IPS-18c (cell line): ENCODE data around the gene TRMT5.

ENCODE experiments used
- H3K4me3 ChIP-seq: 2 replicates; pipeline ENCODE4 v1.7.0; 2013; ENCODE audit warnings: low read depth, mild to moderate bottlenecking, low read length, moderate library complexity; ENCODE audit not compliant: insufficient read depth
- H3K9me3 ChIP-seq: one replicate; pipeline ENCODE4 v1.6.1; 2013; ENCODE audit warnings: mild to moderate bottlenecking, low read length, moderate library complexity; ENCODE audit not compliant: control insufficient read depth, insufficient read depth

The TRMT5 gene, protein sequence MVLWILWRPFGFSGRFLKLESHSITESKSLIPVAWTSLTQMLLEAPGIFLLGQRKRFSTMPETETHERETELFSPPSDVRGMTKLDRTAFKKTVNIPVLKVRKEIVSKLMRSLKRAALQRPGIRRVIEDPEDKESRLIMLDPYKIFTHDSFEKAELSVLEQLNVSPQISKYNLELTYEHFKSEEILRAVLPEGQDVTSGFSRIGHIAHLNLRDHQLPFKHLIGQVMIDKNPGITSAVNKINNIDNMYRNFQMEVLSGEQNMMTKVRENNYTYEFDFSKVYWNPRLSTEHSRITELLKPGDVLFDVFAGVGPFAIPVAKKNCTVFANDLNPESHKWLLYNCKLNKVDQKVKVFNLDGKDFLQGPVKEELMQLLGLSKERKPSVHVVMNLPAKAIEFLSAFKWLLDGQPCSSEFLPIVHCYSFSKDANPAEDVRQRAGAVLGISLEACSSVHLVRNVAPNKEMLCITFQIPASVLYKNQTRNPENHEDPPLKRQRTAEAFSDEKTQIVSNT

DNA sequence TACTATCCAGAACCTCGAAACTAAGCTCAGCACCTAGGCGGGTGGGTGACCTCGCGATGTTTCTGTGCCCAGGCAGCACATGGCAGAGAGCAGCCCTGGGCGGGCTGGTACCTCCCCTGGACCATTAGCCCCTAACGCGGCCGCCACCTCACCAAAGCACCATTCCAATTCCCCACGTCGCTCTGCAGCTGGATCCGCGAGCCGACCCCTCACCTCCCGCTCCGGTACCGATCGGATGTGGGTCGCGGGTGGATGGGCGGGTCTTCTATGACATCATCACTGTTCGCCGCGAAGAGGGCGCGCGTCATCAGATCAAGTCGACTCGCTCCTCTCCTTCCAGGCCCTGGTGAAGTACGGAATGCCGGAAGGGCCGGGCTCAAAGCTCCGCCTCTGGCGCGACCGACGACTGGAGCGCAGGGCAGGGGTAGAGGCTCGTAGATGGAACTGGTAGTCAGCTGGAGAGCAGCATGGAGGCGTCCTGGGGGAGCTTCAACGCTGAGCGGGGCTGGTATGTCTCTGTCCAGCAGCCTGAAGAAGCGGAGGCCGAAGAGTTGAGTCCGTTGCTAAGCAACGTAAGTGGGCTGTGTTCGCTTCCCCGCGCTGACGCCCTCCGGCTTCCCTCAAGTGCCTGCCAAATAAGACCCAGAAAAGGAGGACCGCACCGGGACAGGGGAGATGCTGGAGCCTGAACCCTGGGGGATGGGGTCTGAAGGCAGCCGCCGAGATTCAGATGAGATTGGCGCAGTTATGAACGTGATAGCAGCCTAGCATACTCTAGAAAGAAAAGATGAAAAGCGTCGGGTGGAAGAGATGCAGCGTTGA is at the start of gene TRMT5, which contains the start of gene SLC38A6:
Gene TRMT5, minus strand, starts transcription at position 269 of the 822 bp plus-strand sequence. Its CDS starts 106 bp downstream, at position 163.
Gene SLC38A6, plus strand, starts transcription at position 435 of the 822 bp plus-strand sequence. Its CDS starts 33 bp downstream, at position 468.
- peak within 1 kb of the TSS; percentile 87 for H3K4me3 ChIP-seq
- no peaks in the 10 kb centered on the region for H3K9me3 ChIP-seq

DNA sequence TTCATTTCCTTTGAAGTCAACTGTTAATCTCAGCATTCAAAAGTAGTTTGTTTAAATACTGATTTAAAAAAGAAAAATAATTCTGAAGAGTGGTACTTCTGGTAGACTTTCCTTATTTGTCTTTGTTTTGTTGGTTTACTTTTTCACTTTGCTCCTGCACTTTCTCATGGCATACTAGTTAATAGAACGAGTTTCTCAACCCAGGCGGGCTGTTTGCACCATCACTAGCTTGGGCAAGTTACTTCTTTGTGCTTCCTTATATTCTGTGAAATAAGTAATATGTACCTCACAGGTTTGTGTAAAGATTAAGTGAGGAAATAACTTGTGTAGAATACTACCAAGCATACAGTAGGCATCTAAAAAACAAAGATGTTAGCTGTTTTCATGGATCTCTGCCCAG is 45.6 kb upstream of the TRMT5 start:
- H3K9me3 ChIP-seq = no peaks in the 10 kb centered on the region
- no peak overlapping the region for H3K4me3 ChIP-seq

DNA sequence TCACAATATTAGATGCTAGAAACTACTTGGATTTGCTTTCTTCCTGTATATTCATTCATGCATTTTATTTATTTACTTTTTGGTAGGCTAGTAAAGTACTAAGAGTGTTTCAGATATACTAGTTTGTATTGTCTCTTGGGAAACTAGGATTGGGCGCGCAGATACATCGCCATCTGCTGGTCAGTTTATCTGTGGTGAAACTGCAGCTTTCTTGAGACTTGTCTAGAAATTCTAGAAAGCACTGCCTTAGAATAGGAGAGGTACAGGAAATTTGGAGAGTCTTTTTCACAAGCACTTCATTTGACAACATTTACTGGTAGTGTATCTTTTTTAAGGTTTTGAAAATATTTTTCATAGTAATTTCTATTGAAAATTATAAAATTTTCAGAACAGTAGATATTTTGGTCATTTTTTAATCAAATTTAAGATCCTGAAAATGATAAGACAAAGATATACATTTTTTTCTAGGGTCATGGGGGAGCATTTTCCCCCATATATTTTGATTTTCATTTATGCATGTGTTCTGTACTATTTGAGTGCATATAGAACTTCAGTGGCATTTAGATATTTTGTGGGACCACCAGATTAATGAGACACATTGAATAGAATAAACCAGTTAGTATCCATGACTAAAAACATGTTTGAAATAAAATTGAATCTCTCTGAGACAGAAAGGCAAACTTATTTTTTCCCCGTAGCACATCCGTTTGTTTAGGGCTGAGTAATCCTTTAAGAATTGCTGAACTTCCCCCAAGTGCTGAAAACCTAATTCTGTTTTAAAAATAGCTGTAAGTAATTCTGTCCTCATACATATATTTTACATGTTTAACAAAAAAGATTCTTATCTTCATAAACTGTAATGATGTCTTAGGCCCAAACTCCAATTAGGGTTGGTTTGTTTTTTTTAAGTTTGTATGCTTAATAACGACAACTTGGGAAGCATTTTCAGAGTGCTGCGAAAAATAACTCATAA is 44.7 kb upstream of the TRMT5 start:
- no peak overlapping the region for H3K4me3 ChIP-seq

DNA sequence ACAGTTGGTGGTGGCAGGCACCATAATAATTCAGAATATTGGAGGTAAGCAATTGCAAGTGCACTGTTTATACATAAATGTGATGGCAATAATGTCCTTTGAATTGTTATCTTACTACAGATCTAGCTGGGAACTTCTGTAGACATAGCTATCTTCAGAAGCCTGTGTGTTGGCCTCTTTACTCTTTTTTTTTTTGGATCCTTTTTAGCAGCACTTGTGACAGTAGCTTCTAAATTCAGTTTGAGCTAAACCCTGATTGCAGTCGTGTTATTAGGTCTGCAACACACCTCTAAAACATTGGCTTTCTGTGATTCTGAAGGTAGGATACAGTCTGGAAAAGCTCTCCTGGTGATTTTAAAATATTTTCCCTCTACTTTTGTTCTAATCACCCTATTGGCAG is 38.7 kb upstream of the TRMT5 start:
- Histone ChIP-seq H3K9me3 (peaks cover 5% of the 10 kb centered on the region), H3K4me3 (no peak overlapping the region)

More for the DNA sequence above, 44.7 kb upstream of the TRMT5 start:
- no peaks in the 10 kb centered on the region for H3K9me3 ChIP-seq

DNA sequence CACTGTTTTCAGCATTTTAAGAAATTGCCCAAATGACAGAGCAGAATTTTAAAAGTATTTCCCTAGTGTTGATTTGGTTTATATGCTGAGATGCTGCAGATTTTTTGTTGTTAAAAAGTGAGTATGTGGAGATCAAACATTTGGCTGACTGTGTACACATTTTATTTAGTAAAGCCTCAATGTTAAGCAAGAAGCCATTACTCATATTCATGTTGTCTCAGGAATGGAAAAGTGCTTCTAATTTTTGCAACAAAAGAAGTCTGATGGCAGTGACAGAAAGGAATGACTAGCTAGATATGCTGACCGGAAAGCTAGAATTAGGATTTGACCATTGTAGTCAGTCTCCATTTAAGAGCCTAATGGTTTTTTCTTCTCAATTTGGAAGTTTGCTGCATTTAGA is 22.7 kb upstream of the TRMT5 start:
- Histone ChIP-seq H3K9me3 (no peaks in the 10 kb centered on the region), H3K4me3 (no peak overlapping the region)

DNA sequence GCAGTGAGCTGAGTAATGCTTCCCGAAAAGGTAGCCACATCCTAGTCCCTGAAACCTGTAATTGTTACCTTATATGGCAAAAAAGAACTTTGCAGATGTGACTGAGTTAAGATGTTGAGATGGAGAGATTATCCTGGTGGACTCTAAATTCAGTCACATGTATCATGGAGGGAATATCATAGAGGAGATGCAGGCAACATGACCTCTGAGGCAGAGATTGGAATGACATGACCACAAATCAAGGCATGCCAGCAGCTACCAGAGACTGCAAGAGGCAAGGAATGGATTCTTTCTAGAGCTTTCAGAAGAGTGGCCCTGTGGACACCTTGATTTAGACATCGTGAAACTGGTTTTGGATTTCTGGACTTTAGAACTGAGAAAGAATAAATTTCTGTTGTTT is 18.7 kb upstream of the TRMT5 start:
- H3K4me3 ChIP-seq = no peak overlapping the region
- H3K9me3 ChIP-seq = no peaks in the 10 kb centered on the region

DNA sequence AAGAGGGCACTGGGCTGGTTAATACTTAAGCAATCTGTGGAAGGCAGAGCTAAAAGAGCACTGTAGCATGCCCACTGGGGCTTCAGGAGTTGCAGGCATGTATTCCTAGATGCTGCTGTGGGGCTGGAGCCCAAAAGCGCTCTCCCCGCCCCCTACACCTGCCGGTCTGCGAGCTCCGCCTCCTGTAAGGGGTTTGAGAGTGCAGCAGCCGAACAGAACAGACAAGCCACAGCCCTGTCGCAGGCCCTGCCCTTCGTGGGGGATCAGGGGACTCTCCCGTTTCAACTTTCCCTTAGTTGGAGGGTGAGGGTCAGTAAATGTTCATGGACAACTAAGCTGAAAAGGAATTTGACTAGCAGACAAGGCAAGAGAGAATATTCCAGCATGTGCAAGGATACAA is 17.7 kb upstream of the TRMT5 start:
- Histone ChIP-seq H3K4me3 (no peak overlapping the region), H3K9me3 (no peaks in the 10 kb centered on the region)

DNA sequence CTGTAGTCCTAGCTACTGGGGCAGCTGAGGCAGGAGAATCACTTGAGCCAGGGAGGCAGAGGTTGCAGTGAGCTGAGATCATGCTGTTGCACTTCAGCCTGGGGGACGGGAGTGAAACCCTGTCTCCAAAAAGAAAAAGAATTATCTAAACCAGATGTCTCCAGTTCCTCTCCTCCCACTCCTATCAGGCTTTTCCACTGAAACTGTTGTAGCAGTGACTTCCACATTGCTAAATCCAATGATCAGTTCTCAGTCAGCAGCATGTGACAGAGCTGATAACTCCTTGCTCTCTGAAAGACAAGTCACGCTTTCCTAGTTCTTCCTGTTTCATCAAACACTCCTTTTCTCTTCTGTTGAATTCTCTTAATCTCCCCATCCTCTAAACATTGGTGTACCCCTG is 8.7 kb upstream of the TRMT5 start:
- Histone ChIP-seq H3K4me3 (no peak overlapping the region), H3K9me3 (no peaks in the 10 kb centered on the region)

DNA sequence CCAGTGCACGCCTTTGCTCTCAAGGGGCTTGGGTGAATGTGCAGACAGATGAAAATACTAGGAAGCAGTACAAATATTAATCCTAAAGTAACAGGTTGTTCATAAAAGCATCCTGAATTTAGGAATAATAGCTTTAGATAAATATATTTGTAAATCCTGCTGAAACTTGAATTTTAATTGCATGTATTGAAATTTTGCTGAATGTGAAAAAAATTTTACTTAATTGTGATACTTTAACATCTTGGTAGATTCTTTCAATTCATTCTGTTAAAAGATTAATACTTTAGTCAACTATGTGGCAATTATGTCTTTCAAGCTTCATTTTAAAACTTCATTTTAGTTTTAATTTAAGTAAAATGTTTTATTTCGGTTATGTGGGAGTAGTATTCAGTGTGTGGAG is 5.6 kb upstream of the TRMT5 start:
- no peaks in the 10 kb centered on the region for H3K9me3 ChIP-seq
- no peak overlapping the region for H3K4me3 ChIP-seq

DNA sequence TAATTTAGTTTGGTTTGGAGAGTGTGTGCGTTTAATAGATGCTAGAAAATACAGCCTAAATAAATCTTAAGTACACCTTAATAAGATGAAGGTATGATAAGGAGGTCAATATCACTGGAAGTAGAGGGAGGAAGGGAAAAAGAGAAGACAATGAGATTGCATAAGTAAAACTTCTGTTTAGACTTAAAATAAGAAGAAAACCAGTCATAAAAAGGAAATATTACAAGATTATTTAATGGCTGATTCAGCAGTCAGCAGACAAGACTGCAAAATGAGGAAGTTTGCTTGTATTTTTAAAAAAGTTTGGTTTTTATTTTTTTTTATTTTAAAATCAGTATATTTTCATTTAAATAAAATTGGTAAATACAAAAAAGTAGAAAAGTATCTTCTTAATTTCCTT is 3.3 kb upstream of the TRMT5 start:
- no peaks in the 10 kb centered on the region for H3K9me3 ChIP-seq
- H3K4me3 ChIP-seq = no peak overlapping the region

DNA sequence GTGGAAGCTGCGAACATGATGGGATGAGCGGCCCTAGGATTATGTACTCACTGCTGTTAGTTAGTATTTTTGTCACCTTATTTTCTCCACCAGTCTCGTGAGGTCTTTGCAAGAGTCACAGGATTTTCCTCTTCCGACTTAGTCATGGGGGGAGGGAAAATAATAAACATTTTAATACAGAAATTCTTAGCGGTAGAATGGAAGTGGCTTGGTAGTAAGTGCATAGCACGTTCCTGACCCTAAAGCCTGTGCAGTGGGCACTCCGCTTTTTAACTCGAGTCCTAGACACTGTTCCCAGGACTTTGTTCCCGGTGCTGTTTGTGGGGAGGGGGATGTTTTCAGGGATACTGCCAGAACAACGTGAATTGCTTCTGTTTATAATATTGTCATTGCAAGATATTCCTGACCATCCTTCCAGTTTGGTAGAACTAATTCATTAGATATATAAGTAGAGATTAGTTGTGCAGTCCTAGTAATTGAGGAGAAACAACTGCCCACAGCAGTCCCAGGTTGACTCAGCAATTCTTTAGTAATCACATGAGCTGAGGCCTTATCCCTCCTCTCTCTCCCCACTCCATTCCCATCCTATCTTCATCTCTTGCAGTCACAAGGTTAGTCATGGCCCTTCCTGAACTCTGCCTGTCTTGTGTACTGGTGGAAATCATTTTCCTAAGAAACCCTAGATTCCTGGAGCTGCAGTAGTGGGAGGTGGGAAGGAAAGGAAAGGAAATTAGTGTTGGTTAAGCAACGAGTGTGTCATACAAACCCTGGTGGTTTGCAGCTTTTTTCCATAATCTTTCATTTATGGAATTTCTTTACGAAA is 965 bp upstream of the TRMT5 start:
- Histone ChIP-seq H3K9me3 (no peaks in the 10 kb centered on the region), H3K4me3 (peak overlapping the region; percentile 87)

DNA sequence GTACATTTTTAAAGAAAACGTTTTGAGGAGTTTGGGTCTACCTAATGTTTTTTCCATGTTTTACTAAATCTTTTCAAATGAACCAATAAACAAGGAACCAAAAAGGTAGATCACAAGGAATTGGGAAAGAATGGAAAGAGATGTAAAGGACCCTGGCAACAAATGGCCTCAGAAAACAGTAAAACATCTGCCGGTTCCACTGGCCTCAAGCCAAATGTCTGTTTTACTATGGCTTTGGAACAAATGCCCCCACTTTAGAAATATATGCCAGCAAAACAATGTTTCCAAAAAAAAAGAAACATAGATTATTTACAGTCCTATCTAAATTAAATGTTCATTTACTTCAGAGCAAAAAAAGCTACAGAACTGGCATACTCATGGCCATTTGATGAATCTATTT is 3.0 kb downstream of the TRMT5 start:
- Histone ChIP-seq H3K9me3 (no peaks in the 10 kb centered on the region), H3K4me3 (no peak overlapping the region)

DNA sequence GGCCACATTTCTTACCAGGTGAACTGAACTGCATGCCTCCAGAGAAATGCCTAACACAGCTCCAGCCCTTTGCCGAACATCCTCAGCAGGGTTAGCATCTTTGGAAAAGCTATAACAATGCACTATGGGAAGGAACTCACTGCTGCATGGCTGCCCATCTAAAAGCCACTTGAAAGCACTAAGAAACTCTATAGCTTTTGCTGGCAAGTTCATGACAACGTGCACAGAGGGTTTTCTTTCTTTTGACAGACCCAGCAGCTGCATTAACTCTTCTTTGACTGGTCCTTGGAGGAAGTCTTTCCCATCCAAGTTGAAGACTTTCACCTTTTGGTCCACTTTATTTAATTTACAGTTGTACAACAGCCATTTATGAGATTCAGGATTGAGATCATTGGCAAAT is 5.3 kb downstream of the TRMT5 start:
- Histone ChIP-seq H3K4me3 (no peak overlapping the region), H3K9me3 (no peaks in the 10 kb centered on the region)

DNA sequence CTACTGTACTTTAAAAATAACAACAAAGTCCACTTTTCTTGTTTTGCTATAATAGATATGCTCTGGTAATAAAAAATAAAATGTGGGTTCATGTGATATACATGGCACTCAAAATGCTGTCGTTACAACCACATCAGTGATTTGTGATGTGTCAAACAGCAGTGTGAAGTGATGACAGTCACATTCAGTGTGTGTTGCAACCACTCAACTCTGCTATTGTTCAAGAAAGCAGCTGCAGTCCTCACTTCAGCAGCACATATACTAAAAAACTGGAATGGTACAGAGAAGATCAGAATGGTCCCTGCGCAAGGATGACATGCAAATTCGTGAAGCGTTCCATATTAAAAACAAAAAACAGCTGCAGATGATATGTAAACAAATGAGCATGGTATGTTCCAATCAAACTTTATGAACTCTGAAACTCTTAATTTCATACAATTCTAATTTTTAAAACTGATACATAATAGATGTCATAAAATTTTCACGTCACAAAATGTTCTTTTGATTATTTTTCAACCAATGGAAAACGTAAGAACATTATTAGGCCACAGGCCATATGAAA is 6.7 kb downstream of the TRMT5 start:
- Histone ChIP-seq H3K9me3 (no peaks in the 10 kb centered on the region), H3K4me3 (no peak overlapping the region)

DNA sequence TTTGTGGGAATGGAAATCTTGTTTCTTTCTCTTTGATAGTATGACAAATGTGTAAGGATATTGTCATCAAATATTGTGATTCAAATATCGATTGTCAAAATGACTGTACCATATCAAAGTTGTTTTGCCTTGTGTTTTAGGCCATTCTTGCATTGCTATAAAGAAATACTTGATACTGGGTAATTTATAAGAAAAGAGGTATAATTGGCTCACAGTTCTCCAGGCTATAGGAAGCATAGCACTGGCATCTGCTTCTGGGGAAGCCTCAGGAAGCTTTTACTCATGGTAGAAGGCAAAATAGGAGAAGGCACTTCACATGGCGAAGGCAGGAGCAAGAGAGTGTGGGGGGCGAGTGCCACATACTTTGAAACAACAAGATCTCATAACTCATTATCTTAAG is 7.8 kb downstream of the TRMT5 start:
- Histone ChIP-seq H3K9me3 (no peaks in the 10 kb centered on the region), H3K4me3 (no peak overlapping the region)

DNA sequence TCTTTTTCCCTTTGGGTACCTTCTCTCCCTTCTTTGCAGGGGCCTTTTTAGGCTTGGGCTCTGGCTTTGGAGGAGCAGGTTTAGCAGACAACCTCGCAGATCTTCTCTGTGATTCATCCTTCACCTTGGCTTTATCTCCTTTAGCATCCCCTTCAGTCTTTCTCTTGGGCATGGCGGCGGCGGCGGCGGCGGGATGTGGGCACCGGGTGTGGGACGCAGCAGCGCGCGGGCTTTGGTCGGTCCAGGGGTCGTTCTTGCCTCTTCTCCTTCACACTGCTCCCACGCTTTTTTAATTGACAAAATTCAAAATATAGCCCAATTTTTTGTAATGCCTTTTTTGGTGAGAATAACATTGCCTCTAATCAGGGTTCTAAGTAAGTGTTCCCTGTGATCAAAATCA is 8.6 kb downstream of the TRMT5 start:
- no peak overlapping the region for H3K4me3 ChIP-seq
- H3K9me3 ChIP-seq = no peaks in the 10 kb centered on the region
